Measurements from ENCODE around the gene CHMP1A. TPM values are rescaled to one million over a fixed set of nuclear protein-coding genes. Genes with fewer than 3 reads are reported as not detected.

CHMP1A gene
- total and polyA plus RNA-seq, 2 experiments from 2014 or later, result 42.3 to 81.9 TPM

DNA sequence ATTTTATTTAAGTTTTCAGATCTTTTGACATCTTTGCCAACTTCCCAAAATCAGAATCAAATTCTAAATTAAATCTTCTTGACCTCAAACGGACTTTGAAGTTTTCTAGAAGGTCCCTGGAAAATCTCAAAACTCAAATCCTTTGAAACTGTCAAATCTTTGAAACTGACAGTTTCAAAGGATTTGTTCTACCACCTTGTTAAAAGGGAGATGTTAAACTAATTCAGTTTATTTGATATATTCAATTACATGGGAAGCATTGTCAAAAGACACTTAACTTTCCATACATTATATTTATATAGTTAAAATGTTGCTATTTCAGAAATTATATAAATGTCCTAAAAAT, 47.4 kb downstream of the CHMP1A start:
- Histone ChIP-seq H3K36me3 (ENCODE audit: insufficient read depth) (no peaks in the 10 kb centered on the region), H4K20me1 (replicated peaks; ENCODE audit: insufficient read depth) (no peaks in the 10 kb centered on the region), H3K4me2 (no peak overlapping the region), H2AFZ (no peak overlapping the region), H3K27me3 (ENCODE audit: insufficient read depth) (no peaks in the 10 kb centered on the region), H3K9me2 (ENCODE audit: insufficient read depth) (no peaks in the 10 kb centered on the region), H3K79me2 (replicated peaks; ENCODE audit: insufficient read depth) (no peaks in the 10 kb centered on the region), H3K4me3 (no peak overlapping the region), H3F3A (replicated peaks; ENCODE audit: low read depth) (no peaks in the 10 kb centered on the region), H3K4me1 (ENCODE audit: insufficient read depth) (no peaks in the 10 kb centered on the region; the same call in 1 of the 2 replicates), H3K27ac (ENCODE audit: low read depth) (no peak overlapping the region)
- Mint-ChIP-seq H3K4me1 (peaks cover 9% of the 10 kb centered on the region), H3K4me3 (no peak overlapping the region), H3K9me3 (no peaks in the 10 kb centered on the region; the same call in 2 of the 3 replicates), H3K27me3 (ENCODE audit: insufficient read depth, low read depth, poor library complexity) (peaks cover 3% of the 10 kb centered on the region), H3K36me3 (ENCODE audit: low read depth) (no peaks in the 10 kb centered on the region; the same call in 2 of the 3 replicates), H3K27ac (no peak overlapping the region)
- no peak for ATAC-seq
- DNase-seq (ENCODE audit: low spot score), result no peak
- no peak for TF ChIP-seq EZH2 (IDR thresholded peaks at IDR 0.05; ENCODE audit: low read depth, unreplicated experiment)

DNA sequence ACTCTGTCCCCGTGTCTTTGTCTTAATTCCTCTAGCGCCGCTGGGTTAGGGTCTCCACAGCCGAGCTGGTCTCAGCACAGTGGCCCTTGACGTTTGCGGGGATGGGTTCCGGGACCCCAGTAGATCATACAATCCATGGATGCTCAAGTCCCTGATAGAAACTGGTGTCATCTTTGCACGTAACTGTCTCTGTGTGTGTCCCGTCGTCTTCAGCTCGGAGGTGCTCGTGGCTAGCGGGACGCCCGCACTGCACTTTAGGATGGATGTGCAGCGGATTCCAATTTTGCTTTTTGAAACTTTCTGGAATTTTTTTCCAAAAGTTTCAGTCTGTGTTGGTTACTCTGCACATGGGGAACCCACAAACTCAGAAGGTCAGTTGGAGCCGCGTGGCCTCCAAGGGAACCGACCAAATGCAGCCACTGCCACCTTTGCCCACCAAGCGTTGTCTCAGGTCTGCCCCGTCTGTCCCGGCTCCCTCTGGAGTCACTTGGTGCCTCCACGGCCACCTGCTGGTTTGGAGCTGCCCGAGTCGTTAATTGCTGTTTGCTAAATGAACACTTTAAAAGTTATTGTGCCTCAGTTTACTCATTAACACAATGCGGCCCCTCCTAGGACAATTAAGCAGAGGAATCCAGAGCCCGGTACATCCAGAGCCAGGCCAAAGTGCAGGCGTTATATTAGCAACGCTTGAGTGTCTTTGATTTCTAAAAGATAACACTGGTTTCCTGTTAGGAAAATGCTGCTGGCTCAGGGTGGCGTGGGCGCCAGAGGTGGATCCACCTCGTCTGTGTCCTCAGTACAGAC, 49.4 kb downstream of the CHMP1A start:
- Histone ChIP-seq H2AFZ (no peak overlapping the region), H3F3A (replicated peaks; ENCODE audit: low read depth) (no peaks in the 10 kb centered on the region), H4K20me1 (replicated peaks; ENCODE audit: insufficient read depth) (no peaks in the 10 kb centered on the region), H3K27ac (ENCODE audit: low read depth) (no peak overlapping the region), H3K4me2 (no peak overlapping the region), H3K4me3 (no peak overlapping the region), H3K36me3 (ENCODE audit: insufficient read depth) (no peaks in the 10 kb centered on the region), H3K4me1 (ENCODE audit: insufficient read depth) (no peaks in the 10 kb centered on the region), H3K9me2 (ENCODE audit: insufficient read depth) (no peaks in the 10 kb centered on the region), H3K27me3 (ENCODE audit: insufficient read depth) (no peaks in the 10 kb centered on the region), H3K79me2 (replicated peaks; ENCODE audit: insufficient read depth) (no peaks in the 10 kb centered on the region)
- Mint-ChIP-seq H3K27ac (no peak overlapping the region), H3K36me3 (ENCODE audit: low read depth) (no peaks in the 10 kb centered on the region; the same call in 2 of the 3 replicates), H3K27me3 (ENCODE audit: insufficient read depth, low read depth, poor library complexity) (peaks cover 4% of the 10 kb centered on the region), H3K9me3 (no peaks in the 10 kb centered on the region), H3K4me3 (no peak overlapping the region), H3K4me1 (peaks cover 7% of the 10 kb centered on the region)
- ATAC-seq (no peak), DNase-seq (ENCODE audit: low spot score) (no peak)
- no peak for TF ChIP-seq NANOG (IDR thresholded peaks at IDR 0.05; ENCODE audit: borderline replicate concordance)
- TF ChIP-seq, protein P1, sequence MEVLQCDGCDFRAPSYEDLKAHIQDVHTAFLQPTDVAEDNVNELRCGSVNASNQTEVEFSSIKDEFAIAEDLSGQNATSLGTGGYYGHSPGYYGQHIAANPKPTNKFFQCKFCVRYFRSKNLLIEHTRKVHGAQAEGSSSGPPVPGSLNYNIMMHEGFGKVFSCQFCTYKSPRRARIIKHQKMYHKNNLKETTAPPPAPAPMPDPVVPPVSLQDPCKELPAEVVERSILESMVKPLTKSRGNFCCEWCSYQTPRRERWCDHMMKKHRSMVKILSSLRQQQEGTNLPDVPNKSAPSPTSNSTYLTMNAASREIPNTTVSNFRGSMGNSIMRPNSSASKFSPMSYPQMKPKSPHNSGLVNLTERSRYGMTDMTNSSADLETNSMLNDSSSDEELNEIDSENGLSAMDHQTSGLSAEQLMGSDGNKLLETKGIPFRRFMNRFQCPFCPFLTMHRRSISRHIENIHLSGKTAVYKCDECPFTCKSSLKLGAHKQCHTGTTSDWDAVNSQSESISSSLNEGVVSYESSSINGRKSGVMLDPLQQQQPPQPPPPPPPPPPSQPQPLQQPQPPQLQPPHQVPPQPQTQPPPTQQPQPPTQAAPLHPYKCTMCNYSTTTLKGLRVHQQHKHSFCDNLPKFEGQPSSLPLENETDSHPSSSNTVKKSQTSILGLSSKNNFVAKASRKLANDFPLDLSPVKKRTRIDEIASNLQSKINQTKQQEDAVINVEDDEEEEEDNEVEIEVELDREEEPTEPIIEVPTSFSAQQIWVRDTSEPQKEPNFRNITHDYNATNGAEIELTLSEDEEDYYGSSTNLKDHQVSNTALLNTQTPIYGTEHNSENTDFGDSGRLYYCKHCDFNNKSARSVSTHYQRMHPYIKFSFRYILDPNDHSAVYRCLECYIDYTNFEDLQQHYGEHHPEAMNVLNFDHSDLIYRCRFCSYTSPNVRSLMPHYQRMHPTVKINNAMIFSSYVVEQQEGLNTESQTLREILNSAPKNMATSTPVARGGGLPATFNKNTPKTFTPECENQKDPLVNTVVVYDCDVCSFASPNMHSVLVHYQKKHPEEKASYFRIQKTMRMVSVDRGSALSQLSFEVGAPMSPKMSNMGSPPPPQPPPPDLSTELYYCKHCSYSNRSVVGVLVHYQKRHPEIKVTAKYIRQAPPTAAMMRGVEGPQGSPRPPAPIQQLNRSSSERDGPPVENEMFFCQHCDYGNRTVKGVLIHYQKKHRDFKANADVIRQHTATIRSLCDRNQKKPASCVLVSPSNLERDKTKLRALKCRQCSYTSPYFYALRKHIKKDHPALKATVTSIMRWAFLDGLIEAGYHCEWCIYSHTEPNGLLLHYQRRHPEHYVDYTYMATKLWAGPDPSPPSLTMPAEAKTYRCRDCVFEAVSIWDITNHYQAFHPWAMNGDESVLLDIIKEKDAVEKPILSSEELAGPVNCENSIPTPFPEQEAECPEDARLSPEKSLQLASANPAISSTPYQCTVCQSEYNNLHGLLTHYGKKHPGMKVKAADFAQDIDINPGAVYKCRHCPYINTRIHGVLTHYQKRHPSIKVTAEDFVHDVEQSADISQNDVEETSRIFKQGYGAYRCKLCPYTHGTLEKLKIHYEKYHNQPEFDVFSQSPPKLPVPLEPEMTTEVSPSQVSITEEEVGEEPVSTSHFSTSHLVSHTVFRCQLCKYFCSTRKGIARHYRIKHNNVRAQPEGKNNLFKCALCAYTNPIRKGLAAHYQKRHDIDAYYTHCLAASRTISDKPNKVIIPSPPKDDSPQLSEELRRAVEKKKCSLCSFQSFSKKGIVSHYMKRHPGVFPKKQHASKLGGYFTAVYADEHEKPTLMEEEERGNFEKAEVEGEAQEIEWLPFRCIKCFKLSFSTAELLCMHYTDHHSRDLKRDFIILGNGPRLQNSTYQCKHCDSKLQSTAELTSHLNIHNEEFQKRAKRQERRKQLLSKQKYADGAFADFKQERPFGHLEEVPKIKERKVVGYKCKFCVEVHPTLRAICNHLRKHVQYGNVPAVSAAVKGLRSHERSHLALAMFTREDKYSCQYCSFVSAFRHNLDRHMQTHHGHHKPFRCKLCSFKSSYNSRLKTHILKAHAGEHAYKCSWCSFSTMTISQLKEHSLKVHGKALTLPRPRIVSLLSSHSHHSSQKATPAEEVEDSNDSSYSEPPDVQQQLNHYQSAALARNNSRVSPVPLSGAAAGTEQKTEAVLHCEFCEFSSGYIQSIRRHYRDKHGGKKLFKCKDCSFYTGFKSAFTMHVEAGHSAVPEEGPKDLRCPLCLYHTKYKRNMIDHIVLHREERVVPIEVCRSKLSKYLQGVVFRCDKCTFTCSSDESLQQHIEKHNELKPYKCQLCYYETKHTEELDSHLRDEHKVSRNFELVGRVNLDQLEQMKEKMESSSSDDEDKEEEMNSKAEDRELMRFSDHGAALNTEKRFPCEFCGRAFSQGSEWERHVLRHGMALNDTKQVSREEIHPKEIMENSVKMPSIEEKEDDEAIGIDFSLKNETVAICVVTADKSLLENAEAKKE (CRISPR knock-in tag; IDR thresholded peaks at IDR 0.05), result no peak
- TF ChIP-seq, protein P2, sequence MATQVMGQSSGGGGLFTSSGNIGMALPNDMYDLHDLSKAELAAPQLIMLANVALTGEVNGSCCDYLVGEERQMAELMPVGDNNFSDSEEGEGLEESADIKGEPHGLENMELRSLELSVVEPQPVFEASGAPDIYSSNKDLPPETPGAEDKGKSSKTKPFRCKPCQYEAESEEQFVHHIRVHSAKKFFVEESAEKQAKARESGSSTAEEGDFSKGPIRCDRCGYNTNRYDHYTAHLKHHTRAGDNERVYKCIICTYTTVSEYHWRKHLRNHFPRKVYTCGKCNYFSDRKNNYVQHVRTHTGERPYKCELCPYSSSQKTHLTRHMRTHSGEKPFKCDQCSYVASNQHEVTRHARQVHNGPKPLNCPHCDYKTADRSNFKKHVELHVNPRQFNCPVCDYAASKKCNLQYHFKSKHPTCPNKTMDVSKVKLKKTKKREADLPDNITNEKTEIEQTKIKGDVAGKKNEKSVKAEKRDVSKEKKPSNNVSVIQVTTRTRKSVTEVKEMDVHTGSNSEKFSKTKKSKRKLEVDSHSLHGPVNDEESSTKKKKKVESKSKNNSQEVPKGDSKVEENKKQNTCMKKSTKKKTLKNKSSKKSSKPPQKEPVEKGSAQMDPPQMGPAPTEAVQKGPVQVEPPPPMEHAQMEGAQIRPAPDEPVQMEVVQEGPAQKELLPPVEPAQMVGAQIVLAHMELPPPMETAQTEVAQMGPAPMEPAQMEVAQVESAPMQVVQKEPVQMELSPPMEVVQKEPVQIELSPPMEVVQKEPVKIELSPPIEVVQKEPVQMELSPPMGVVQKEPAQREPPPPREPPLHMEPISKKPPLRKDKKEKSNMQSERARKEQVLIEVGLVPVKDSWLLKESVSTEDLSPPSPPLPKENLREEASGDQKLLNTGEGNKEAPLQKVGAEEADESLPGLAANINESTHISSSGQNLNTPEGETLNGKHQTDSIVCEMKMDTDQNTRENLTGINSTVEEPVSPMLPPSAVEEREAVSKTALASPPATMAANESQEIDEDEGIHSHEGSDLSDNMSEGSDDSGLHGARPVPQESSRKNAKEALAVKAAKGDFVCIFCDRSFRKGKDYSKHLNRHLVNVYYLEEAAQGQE (IDR thresholded peaks at IDR 0.05; ENCODE audit: unreplicated experiment), result no peak
- TF ChIP-seq EZH2phosphoT487 (IDR thresholded peaks at IDR 0.05; ENCODE audit: unreplicated experiment), result no peak
- TF ChIP-seq, protein P3, sequence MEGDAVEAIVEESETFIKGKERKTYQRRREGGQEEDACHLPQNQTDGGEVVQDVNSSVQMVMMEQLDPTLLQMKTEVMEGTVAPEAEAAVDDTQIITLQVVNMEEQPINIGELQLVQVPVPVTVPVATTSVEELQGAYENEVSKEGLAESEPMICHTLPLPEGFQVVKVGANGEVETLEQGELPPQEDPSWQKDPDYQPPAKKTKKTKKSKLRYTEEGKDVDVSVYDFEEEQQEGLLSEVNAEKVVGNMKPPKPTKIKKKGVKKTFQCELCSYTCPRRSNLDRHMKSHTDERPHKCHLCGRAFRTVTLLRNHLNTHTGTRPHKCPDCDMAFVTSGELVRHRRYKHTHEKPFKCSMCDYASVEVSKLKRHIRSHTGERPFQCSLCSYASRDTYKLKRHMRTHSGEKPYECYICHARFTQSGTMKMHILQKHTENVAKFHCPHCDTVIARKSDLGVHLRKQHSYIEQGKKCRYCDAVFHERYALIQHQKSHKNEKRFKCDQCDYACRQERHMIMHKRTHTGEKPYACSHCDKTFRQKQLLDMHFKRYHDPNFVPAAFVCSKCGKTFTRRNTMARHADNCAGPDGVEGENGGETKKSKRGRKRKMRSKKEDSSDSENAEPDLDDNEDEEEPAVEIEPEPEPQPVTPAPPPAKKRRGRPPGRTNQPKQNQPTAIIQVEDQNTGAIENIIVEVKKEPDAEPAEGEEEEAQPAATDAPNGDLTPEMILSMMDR (conservative IDR thresholded peaks at IDR 0.05; ENCODE audit: low read depth in 2 of 2), result no peak
- TF ChIP-seq, protein P4, sequence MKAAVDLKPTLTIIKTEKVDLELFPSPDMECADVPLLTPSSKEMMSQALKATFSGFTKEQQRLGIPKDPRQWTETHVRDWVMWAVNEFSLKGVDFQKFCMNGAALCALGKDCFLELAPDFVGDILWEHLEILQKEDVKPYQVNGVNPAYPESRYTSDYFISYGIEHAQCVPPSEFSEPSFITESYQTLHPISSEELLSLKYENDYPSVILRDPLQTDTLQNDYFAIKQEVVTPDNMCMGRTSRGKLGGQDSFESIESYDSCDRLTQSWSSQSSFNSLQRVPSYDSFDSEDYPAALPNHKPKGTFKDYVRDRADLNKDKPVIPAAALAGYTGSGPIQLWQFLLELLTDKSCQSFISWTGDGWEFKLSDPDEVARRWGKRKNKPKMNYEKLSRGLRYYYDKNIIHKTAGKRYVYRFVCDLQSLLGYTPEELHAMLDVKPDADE (IDR thresholded peaks at IDR 0.05), result no peak
- no peak for TF ChIP-seq ZNF114 (CRISPR knock-in tag; IDR thresholded peaks at IDR 0.05)

All from GM23338 (cell line).